HG03135 (cell line): ENCODE data around the gene HS3ST2.
"Not testable (repeated sequence)": the region's sequence is repeated elsewhere in the genome, so short reads cannot be mapped to it uniquely, and the experiment has no call there.

Source experiments
- ATAC-seq: cut with Tn5 transposase; IDR thresholded peaks from one replicate; pipeline ENCODE4 v1.9.1; 2021; ENCODE audit warnings: mild to moderate bottlenecking, moderate library complexity; ENCODE audit not compliant: unreplicated experiment

Gene HS3ST2

DNA sequence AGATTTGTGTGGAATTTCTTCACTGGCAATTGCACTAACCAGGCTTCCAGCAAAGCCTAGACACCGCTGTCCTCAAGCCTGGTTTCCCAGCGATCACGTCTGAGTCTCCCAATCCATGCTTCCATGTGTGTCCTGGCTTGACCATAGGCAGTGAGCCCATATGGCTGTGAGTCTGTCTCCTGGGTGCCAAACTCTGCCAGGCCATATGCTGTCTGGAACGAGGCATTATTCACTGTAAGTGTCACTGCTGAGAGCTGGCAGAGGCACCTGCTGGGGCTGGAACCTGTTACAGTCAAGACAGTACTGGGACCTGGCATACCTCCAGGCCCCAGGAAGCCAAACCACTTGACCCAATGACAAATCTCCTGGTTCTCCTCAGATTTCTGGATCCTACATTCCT is 60.4 kb downstream of the HS3ST2 start:
- no peak for ATAC-seq

DNA sequence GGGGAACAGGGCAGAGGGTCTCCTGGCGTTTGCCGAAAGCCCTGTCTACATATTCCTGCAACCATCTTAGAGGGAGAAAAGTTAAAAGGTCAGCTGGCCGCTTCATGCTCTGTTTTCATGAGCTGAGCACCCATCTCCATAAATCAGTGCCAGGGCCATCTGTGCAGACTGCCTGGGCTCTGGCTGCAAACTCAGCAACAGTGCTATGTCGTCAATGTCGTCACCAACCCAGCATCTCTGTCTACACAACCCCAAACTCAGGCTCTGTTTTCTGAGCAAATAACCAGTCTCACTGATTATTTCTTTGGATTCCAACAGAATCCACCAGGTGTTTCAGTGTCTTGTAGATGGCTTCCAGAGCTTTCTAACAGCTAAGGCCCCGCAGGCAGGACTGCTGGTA is 65.0 kb downstream of the HS3ST2 start:
- ATAC-seq: no peak

- no peak for ATAC-seq
Measured at GRCh38 chr16:22879466-22879865, 65.5 kb downstream of the HS3ST2 start.

- ATAC-seq: no peak
Measured at GRCh38 chr16:22882981-22883380, 69.0 kb downstream of the HS3ST2 start.

- no peak for ATAC-seq
Measured at GRCh38 chr16:22885951-22886350, 72.0 kb downstream of the HS3ST2 start.

DNA sequence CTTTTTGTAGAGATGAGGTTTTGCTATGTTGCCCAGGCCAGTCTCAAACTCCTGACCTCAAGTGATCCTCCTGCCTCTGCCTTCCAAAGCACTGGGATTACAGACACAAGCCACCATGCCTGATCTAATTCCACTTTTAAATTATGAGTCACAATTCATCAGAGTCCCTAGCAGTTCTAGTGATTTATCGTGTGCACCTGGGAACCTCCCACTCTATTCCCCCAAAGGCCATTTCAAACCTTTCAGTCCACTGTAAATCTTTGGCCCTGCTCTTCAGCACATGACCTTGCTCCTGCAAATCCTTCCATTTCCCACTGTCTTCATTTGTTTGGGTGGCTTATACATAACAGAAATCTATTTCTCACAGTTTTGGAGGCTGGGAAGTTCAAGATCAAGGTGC is 73.0 kb downstream of the HS3ST2 start:
- ATAC-seq: no peak

DNA sequence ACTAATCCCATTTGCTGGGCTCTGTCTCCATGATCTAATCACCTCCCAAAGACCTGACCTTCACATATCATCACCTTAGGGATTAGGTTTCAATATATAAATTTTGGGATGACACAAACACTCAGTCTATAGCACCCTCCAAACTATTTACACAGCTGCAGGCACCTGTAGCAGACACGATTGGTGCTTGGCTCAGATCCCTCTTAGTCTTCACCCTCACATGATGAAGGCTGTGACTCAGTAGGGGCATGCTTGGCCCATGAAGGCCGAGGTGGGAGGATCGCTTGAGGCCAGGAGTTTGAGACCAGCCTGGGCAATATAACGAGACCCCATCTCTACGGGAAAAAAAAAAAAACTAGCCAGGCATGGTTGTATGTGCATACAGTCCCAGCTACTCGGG is 73.5 kb downstream of the HS3ST2 start:
- no peak for ATAC-seq

- no peak for ATAC-seq
Measured at GRCh38 chr16:22888791-22889190, 74.8 kb downstream of the HS3ST2 start.

DNA sequence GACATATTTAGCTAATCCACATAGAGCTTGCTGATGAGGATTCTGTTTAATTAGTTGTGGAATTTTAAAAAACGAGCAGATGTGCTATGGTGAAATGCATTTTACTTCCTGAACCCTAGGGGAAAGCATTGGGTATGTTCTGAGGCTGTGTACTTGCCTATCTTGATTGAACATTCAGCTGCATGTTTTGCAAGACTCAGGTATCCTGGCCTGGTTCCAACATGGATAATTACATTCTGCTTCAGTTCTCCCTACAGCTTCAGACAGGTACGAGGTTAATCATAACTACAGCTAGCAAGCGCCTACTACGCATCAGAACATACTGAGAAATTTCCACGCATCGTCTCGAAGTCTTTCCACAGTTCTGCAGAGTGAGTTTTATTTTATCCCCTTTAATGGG is 77.0 kb downstream of the HS3ST2 start:
- ATAC-seq: no peak

DNA sequence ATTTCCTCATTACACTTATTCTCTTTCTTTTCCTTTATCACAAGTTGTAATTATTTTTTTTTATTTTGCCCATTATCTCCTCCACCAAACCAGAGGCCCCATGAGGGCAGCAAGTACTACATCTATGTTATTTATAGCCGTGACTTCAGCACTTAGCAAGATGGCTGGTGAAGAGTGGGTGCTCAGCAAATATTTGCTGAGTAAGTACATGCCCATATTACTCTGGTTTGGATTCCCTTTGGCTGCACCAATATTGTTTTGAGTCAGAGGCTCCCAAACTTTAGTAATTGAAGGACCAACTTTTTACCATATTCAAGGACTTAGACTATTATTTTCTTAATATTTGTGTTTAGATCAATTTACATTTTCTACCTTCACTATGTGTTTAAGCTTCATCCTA is 83.2 kb downstream of the HS3ST2 start:
- no peak for ATAC-seq

GRCh38 chr16:22898131-22898530 is 84.2 kb downstream of the HS3ST2 start:
- ATAC-seq: no peak

- ATAC-seq: no peak
Measured at GRCh38 chr16:22898874-22899348, 84.9 kb downstream of the HS3ST2 start.

DNA sequence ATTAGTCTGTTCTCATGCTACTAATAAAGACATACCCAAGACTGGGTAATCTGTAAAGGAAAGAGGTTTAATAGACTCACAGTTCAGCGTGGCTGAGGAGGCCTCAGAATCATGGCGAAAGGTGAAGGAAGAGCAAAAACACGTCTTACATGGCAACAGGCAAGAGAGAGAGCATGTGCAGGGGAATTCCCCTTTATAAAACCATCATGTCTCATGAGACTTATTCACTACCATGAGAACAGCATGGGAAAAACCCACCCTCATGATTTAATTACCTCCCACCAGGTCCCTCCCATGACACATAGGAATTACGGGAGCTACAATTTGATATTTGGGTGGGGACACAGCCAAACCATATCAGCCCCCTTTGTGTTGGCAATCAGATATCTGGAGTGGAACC is 85.6 kb downstream of the HS3ST2 start:
- ATAC-seq: not testable (repeated sequence)

DNA sequence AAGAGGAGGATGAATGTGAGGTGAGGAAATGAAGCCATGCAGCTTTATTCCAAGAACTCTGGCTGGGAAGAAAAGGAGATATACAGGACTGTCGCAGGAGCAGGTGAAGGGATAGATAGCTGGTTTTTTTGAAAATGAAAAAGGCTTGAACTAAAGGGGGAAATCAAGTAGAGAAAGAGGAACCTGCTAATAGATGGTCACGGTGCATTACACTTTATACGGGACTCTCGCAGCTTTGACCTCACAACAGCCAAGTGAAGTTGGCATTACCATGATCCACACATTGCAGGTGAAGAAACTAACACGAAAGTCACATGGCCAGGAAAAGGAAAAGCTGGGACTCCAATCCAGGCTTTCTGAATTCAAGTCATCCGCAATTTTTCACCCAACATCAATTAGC is 86.9 kb downstream of the HS3ST2 start:
- ATAC-seq: no peak

DNA sequence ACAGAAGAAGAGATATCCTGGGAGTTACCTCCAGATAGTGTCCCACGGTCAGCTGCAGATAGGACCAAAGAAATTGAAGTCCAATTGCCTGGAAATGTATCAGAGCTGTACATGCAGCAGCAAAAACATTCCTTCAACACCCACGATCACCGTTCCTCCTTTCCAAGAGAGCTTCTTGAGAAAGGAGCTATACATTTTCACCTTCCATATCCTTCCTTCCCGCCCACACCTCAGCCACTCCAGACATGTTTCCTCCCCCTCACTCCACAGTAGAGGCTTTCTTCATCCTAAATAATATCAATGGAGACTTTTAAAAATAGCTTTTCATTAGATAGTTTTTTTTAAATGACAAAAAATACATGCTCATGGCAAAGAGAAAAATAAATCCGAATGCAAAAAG is 87.6 kb downstream of the HS3ST2 start:
- no peak for ATAC-seq

GRCh38 chr16:22903716-22904115 is 89.8 kb downstream of the HS3ST2 start:
- ATAC-seq: no peak

DNA sequence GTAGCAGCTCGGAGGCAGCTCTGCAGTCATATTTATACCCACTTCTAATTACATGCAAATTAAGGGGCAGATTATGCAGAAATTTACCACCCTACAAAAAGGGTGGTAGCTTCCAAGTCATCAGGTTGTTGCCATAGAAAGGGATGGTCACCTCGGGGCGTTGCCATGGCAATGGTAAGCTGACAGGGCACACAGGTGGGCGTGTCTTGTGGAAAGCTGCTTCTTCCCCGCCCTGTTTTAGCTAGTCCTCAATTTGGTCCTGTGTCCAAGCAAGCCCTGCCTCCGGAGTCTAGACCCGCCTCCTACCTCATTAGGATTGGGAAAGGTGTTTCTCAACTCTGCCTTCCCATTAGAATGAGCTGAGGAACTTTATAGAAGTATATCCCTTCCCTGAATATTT is 98.7 kb downstream of the HS3ST2 start:
- ATAC-seq: no peak

- ATAC-seq: no peak
Measured at GRCh38 chr16:22915003-22915402, 101.0 kb downstream of the HS3ST2 start.

DNA sequence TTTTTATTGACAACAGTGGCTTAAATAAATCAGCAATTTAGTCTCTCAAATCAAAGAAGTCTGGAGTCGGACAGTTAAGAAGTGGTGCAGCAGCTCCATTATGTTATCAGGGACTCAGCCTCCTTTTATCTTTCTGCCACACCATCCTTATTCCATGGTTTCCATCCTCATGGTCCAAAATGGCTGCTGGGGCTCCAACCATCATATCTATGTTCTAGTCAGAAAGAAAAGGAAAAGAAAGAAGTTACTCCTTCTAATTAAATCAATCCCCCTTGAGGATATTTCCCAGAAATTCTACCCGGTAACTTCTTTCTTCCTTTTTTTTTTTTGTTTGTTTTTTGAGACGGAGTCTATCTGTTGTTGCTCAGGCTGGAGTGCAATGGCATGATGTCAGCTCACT is 109.5 kb downstream of the HS3ST2 start:
- no peak for ATAC-seq

DNA sequence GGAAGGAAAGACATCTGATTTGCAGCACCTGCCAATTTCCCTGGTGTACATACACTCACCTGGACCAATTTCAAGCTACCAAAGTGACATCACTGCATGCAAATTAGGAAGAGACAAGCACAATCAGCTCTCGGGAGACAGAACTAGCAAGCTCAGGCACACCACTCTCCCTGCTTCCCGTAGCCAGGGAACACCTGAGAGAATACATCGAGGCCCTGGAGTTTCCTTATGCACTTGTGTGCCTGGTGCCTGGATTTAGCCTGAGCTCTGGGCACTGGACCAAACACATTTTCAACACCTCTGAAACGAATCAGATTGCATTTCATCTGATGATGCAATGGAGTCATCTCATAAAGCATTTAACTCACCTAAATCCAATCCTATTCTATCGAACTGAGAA is 110.5 kb downstream of the HS3ST2 start:
- ATAC-seq: no peak

DNA sequence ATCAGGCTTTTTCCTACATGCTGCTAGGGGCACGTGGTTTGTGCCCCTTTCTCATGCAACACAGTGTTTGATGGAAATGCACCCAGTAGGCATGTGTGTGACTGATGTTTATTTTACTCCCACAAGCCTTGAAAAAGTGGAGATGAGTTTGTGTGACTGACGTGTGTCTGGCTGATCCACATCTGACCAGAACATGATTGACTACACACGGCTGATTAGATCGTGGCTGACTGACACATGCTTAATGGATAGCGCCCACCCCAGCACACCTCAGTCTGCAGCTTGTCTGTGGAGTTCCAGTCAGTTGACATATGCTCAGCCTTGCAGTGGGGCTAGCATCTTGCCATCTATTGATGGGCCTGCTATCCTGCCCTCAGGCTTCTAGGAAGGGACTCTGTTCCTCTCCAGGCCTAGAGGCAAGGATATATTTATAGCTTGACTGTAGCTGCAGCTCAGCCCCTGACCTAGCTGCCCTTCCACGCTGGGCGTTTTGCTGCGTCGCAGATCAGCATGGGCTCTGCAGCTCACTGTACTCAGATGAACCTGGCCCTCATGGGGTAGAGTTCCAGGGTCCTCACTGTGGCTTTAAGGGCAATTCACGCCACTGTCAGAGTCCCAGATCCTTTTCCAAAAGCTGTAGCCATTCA is 112.3 kb downstream of the HS3ST2 start:
- ATAC-seq: no peak

DNA sequence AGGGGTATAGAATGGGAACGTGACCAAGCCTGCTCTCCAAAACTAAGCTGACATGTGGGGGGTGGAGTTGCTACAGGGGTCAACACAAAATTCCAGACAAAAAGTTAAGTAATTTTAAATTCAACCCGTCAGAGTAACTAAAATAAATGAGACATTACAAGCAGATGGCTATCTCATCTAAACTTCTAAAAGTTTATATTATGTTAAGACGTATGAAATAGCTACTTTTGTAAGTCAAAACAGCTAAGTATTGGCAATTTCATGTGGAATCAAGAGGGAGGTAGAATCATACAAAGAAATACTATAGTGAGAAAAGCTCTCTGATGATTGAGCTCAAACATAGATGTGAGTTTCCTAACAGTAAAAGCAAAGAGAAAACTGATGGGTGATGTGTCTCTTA is 113.3 kb downstream of the HS3ST2 start:
- no peak for ATAC-seq

- ATAC-seq: no peak
Measured at GRCh38 chr16:22928882-22929435, 115.0 kb downstream of the HS3ST2 start.
